ENCODE data around the gene CEBPG. TPM values are rescaled to one million over a fixed set of nuclear protein-coding genes. Genes with fewer than 3 reads are reported as not detected.

Gene CEBPG
- polyA plus RNA-seq, 4 donors: 48.6 to 78.0 (median 67.7) TPM

- peaks cover 0 to 65% (median 5%) of the 10 kb centered on the region in 3 donors for H3K4me1 ChIP-seq (ENCODE audit: control insufficient read depth in 3 of 3, insufficient read depth in 2 of 3, low read depth in 1 of 3, low read length in 2 of 3)
- H3K4me3 ChIP-seq (ENCODE audit: low read depth in 1 of 3, low read length in 3 of 3): no peak overlapping the region
- peak in 1 of 2 donors; percentile 61 for DNase-seq
- peak overlapping the region; percentile 32 to 100 (median 76) for H3K27ac ChIP-seq (ENCODE audit: low read depth in 1 of 3, low read length in 2 of 3)
- H3K9me3 ChIP-seq (ENCODE audit: control insufficient read depth in 2 of 2, insufficient read depth in 1 of 2, low read depth in 1 of 2, low read length in 1 of 2): no peaks in the 10 kb centered on the region
- WGBS, 3 donors: 63 to 68% (median 66%) methylated on average over 18 of the region's 18 CpGs
- FAIRE-seq: no peak
- peaks cover 0 to 80% (median 2%) of the 10 kb centered on the region in 3 donors for H3K36me3 ChIP-seq (ENCODE audit: control insufficient read depth in 3 of 3, insufficient read depth in 2 of 3, low read depth in 1 of 3, low read length in 3 of 3)
- H3K27me3 ChIP-seq (ENCODE audit: control insufficient read depth in 3 of 3, insufficient read depth in 3 of 3, low read length in 3 of 3): no peaks in the 10 kb centered on the region
Measured at GRCh38 chr19:33402421-33403220, 29.1 kb downstream of the CEBPG start.

- no peak overlapping the region for H3K4me3 ChIP-seq (ENCODE audit: low read depth in 1 of 3, low read length in 3 of 3)
- FAIRE-seq (no peak), DNase-seq (peak; percentile 96)
- 26 to 53% (median 42%) methylated on average over 18 of the region's 18 CpGs for WGBS, 3 donors
- H3K36me3 ChIP-seq (ENCODE audit: control insufficient read depth in 3 of 3, insufficient read depth in 2 of 3, low read depth in 1 of 3, low read length in 3 of 3): peaks cover 0 to 79% (median 2%) of the 10 kb centered on the region in 3 donors
- no peaks in the 10 kb centered on the region for H3K9me3 ChIP-seq (ENCODE audit: control insufficient read depth in 2 of 2, insufficient read depth in 1 of 2, low read depth in 1 of 2, low read length in 1 of 2)
- H3K27ac ChIP-seq (ENCODE audit: low read depth in 1 of 3, low read length in 2 of 3): peak overlapping the region; percentile 76 to 100 (median 82)
- H3K4me1 ChIP-seq (ENCODE audit: control insufficient read depth in 3 of 3, insufficient read depth in 2 of 3, low read depth in 1 of 3, low read length in 2 of 3): peaks cover 0 to 65% (median 5%) of the 10 kb centered on the region in 3 donors
- no peaks in the 10 kb centered on the region for H3K27me3 ChIP-seq (ENCODE audit: control insufficient read depth in 3 of 3, insufficient read depth in 3 of 3, low read length in 3 of 3)
Measured at GRCh38 chr19:33403221-33403972, 29.9 kb downstream of the CEBPG start.

GRCh38 chr19:33403973-33404304, 30.4 kb downstream of the CEBPG start:
- no peaks in the 10 kb centered on the region for H3K9me3 ChIP-seq (ENCODE audit: control insufficient read depth in 2 of 2, insufficient read depth in 1 of 2, low read depth in 1 of 2, low read length in 1 of 2)
- no peaks in the 10 kb centered on the region for H3K27me3 ChIP-seq (ENCODE audit: control insufficient read depth in 3 of 3, insufficient read depth in 3 of 3, low read length in 3 of 3)
- peaks cover 0 to 75% (median 2%) of the 10 kb centered on the region in 3 donors for H3K36me3 ChIP-seq (ENCODE audit: control insufficient read depth in 3 of 3, insufficient read depth in 2 of 3, low read depth in 1 of 3, low read length in 3 of 3)
- H3K27ac ChIP-seq (ENCODE audit: low read depth in 1 of 3, low read length in 2 of 3): peak overlapping the region; percentile 51 to 100 (median 82)
- H3K4me3 ChIP-seq (ENCODE audit: low read depth in 1 of 3, low read length in 3 of 3): no peak overlapping the region
- no peak for DNase-seq
- peaks cover 0 to 65% (median 5%) of the 10 kb centered on the region in 3 donors for H3K4me1 ChIP-seq (ENCODE audit: control insufficient read depth in 3 of 3, insufficient read depth in 2 of 3, low read depth in 1 of 3, low read length in 2 of 3)
- no peak for FAIRE-seq
- 40 to 55% (median 53%) methylated on average over 6 of the region's 6 CpGs for WGBS, 3 donors

GRCh38 chr19:33404506-33405253, 31.2 kb downstream of the CEBPG start:
- Histone ChIP-seq H3K27me3 (ENCODE audit: control insufficient read depth in 3 of 3, insufficient read depth in 3 of 3, low read length in 3 of 3) (no peaks in the 10 kb centered on the region), H3K36me3 (ENCODE audit: control insufficient read depth in 3 of 3, insufficient read depth in 2 of 3, low read depth in 1 of 3, low read length in 3 of 3) (peaks cover 0 to 74% (median 0%) of the 10 kb centered on the region in 3 donors), H3K4me3 (ENCODE audit: low read depth in 1 of 3, low read length in 3 of 3) (no peak overlapping the region), H3K27ac (ENCODE audit: low read depth in 1 of 3, low read length in 2 of 3) (peak overlapping the region in 2 of 3 donors; percentile 82 to 100), H3K9me3 (ENCODE audit: control insufficient read depth in 2 of 2, insufficient read depth in 1 of 2, low read depth in 1 of 2, low read length in 1 of 2) (no peaks in the 10 kb centered on the region), H3K4me1 (ENCODE audit: control insufficient read depth in 3 of 3, insufficient read depth in 2 of 3, low read depth in 1 of 3, low read length in 2 of 3) (peaks cover 0 to 65% (median 5%) of the 10 kb centered on the region in 3 donors)
- 76 to 89% (median 88%) methylated on average over 18 of the region's 18 CpGs for WGBS, 3 donors
- FAIRE-seq (no peak), DNase-seq (no peak)

- Histone ChIP-seq H3K36me3 (ENCODE audit: control insufficient read depth in 3 of 3, insufficient read depth in 2 of 3, low read depth in 1 of 3, low read length in 3 of 3) (peaks cover 0 to 76% (median 0%) of the 10 kb centered on the region in 3 donors), H3K27ac (ENCODE audit: low read depth in 1 of 3, low read length in 2 of 3) (peak overlapping the region in 1 of 3 donors; percentile 21), H3K9me3 (ENCODE audit: control insufficient read depth in 2 of 2, insufficient read depth in 1 of 2, low read depth in 1 of 2, low read length in 1 of 2) (no peaks in the 10 kb centered on the region), H3K4me3 (ENCODE audit: low read depth in 1 of 3, low read length in 3 of 3) (no peak overlapping the region), H3K27me3 (ENCODE audit: control insufficient read depth in 3 of 3, insufficient read depth in 3 of 3, low read length in 3 of 3) (no peaks in the 10 kb centered on the region), H3K4me1 (ENCODE audit: control insufficient read depth in 3 of 3, insufficient read depth in 2 of 3, low read depth in 1 of 3, low read length in 2 of 3) (peaks cover 0 to 60% (median 5%) of the 10 kb centered on the region in 3 donors)
- WGBS, 3 donors: 70 to 83% (median 78%) methylated on average over 8 of the region's 8 CpGs
- DNase-seq: no peak
- FAIRE-seq: no peak
Measured at GRCh38 chr19:33405254-33405552, 31.7 kb downstream of the CEBPG start.

DNA sequence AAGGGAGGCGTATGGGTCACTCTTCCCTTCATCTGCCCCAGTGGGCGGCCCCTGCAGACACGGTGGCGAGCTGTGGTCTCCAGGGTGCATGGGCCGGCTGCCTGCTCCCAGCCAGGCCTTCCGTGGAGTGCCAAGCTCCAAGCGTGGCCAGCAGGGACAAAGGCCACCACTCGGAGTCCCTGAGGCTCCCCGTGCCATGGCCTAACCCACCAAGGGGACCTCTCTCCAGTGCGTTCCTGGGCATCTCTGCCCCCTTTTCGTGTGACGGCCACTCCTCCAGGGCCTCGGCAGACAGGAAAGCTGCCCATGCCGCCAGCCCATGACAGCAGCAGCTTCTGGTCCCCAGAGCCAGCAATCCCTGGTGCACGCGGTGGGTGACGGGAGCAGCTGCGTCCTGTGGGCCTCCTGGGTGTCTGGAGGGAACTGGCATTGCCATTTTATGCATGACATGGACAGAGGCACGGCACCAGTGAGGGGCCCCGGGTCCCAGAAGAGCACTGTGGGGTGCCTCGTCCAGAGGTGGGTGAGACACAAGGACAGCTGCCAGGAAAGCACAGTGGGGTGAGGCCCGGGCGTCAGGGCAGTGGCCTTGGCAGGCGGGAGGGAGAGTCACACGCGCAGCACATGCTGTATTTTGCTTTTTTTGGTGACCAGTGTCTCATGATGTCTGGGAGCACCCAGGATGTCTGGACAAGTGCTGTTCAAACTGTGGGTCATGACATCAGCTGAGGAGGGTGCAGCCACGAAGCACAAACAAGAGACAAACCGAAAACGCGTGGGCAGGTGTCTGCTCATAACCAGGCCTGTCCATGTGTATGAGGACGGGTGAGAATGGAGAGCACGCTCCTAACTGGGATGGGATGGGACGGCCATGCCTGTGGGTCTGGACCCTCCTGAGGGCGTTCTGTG, 32.3 kb downstream of the CEBPG start:
- Histone ChIP-seq H3K27me3 (ENCODE audit: control insufficient read depth in 3 of 3, insufficient read depth in 3 of 3, low read length in 3 of 3) (no peaks in the 10 kb centered on the region), H3K4me3 (ENCODE audit: low read depth in 1 of 3, low read length in 3 of 3) (no peak overlapping the region), H3K27ac (ENCODE audit: low read depth in 1 of 3, low read length in 2 of 3) (no peak overlapping the region), H3K9me3 (ENCODE audit: control insufficient read depth in 2 of 2, insufficient read depth in 1 of 2, low read depth in 1 of 2, low read length in 1 of 2) (no peaks in the 10 kb centered on the region), H3K36me3 (ENCODE audit: control insufficient read depth in 3 of 3, insufficient read depth in 2 of 3, low read depth in 1 of 3, low read length in 3 of 3) (peaks cover 0 to 76% (median 0%) of the 10 kb centered on the region in 3 donors), H3K4me1 (ENCODE audit: control insufficient read depth in 3 of 3, insufficient read depth in 2 of 3, low read depth in 1 of 3, low read length in 2 of 3) (peaks cover 0 to 54% (median 5%) of the 10 kb centered on the region in 3 donors)
- FAIRE-seq (no peak), DNase-seq (no peak)
- 79 to 82% (median 82%) methylated on average over 34 of the region's 34 CpGs for WGBS, 3 donors

- H3K27ac ChIP-seq (ENCODE audit: low read depth in 1 of 3, low read length in 2 of 3): no peak overlapping the region
- H3K27me3 ChIP-seq (ENCODE audit: control insufficient read depth in 3 of 3, insufficient read depth in 3 of 3, low read length in 3 of 3): no peaks in the 10 kb centered on the region
- no peaks in the 10 kb centered on the region for H3K9me3 ChIP-seq (ENCODE audit: control insufficient read depth in 2 of 2, insufficient read depth in 1 of 2, low read depth in 1 of 2, low read length in 1 of 2)
- H3K4me3 ChIP-seq (ENCODE audit: low read depth in 1 of 3, low read length in 3 of 3): no peak overlapping the region
- H3K36me3 ChIP-seq (ENCODE audit: control insufficient read depth in 3 of 3, insufficient read depth in 2 of 3, low read depth in 1 of 3, low read length in 3 of 3): peaks cover 0 to 76% (median 5%) of the 10 kb centered on the region in 3 donors
- 51 to 60% (median 57%) methylated on average over 10 to 13 of the region's 13 CpGs for WGBS, 3 donors
- DNase-seq (peak; percentile 69 to 87), FAIRE-seq (no peak)
- H3K4me1 ChIP-seq (ENCODE audit: control insufficient read depth in 3 of 3, insufficient read depth in 2 of 3, low read depth in 1 of 3, low read length in 2 of 3): peaks cover 0 to 46% (median 5%) of the 10 kb centered on the region in 3 donors
Measured at GRCh38 chr19:33406521-33407139, 33.1 kb downstream of the CEBPG start.

All from small intestine (tissue), 7 donors.